AG10803 (cell line): Measurements from ENCODE around the gene SSR1.
A peak's percentile ranks its signal among the peaks of the same experiment; 100 is the strongest.
"Not testable (repeated sequence)": the region's sequence is repeated elsewhere in the genome, so short reads cannot be mapped to it uniquely, and the experiment has no call there.

Experiments used
- DNase-seq: peaks from one replicate; pipeline ENCODE4 v3.0.0; 2010; ENCODE audit warnings: low read depth
- H3K4me3 ChIP-seq: 2 replicates; pipeline ENCODE4 v1.5.1; 2011; ENCODE audit warnings: mild to moderate bottlenecking, low read length, control low read depth
- CTCF ChIP-seq: conservative IDR thresholded peaks from 2 replicates; pipeline ENCODE4 v1.5.1; 2011; ENCODE audit warnings: mild to moderate bottlenecking, low read length, control low read depth, inconsistent platforms

Gene SSR1

GRCh38 chr6:7339007-7339732 is 26.2 kb upstream of the SSR1 start:
- H3K4me3 ChIP-seq, result not testable (repeated sequence)

GRCh38 chr6:7338031-7338430 is 25.0 kb upstream of the SSR1 start:
- TF ChIP-seq CTCF, result no peak
- DNase-seq, result no peak
- H3K4me3 ChIP-seq, result no peak overlapping the region

More at GRCh38 chr6:7339007-7339732, 26.2 kb upstream of the SSR1 start:
- DNase-seq, result peak; percentile 11
- TF ChIP-seq CTCF, result peak; percentile 42

GRCh38 chr6:7335519-7335918 is 22.5 kb upstream of the SSR1 start:
- no peak overlapping the region for H3K4me3 ChIP-seq
- DNase-seq, result no peak
- TF ChIP-seq CTCF, result no peak

- TF ChIP-seq CTCF, result no peak
- DNase-seq, result no peak
These were observed 21.7 kb upstream of the SSR1 start for GRCh38 chr6:7334685-7335084.

GRCh38 chr6:7332090-7332745 is 19.2 kb upstream of the SSR1 start:
- no peak for TF ChIP-seq CTCF
- no peak overlapping the region for H3K4me3 ChIP-seq
- no peak for DNase-seq

More at GRCh38 chr6:7334685-7335084, 21.7 kb upstream of the SSR1 start:
- H3K4me3 ChIP-seq, result no peak overlapping the region

- DNase-seq, result no peak
- no peak for TF ChIP-seq CTCF
- H3K4me3 ChIP-seq, result no peak overlapping the region
These were observed 18.5 kb upstream of the SSR1 start for GRCh38 chr6:7331452-7331851.

- no peak for DNase-seq
- no peak overlapping the region for H3K4me3 ChIP-seq
- TF ChIP-seq CTCF, result no peak
These were observed 15.2 kb upstream of the SSR1 start for GRCh38 chr6:7328243-7328642.
